Mucosa of descending colon (tissue), 3 donors: ENCODE data around the gene STK32B. TPM values are rescaled to one million over a fixed set of nuclear protein-coding genes. Genes with fewer than 3 reads are reported as not detected.

Source experiments
- ATAC-seq: fragments of 200-7000 bp; cut with Tn5 transposase; one replicate; pipeline ENCODE4 v1.9.1; 2020; ENCODE audit warnings: mild to moderate bottlenecking, moderate library complexity
- DNase-seq, 3 donors: peaks; one replicate each; pipeline ENCODE4 v3.0.0-alpha.2; 2020
- H3K36me3 ChIP-seq: fragments of 200-600 bp; one replicate; pipeline ENCODE4 v1.8.0; 2021; ENCODE audit warnings: low read depth, mild to moderate bottlenecking
- H3K4me1 ChIP-seq: fragments of 200-600 bp; one replicate; pipeline ENCODE4 v1.8.0; 2021; ENCODE audit warnings: low read depth, mild to moderate bottlenecking
- H3K4me3 ChIP-seq: fragments of 200-600 bp; one replicate; pipeline ENCODE4 v1.8.0; 2021; ENCODE audit warnings: mild to moderate bottlenecking
- H3K9me3 ChIP-seq: fragments of 200-600 bp; one replicate; pipeline ENCODE4 v1.8.0; 2021; ENCODE audit warnings: mild to moderate bottlenecking
- CTCF ChIP-seq: fragments of 200-600 bp; IDR thresholded peaks from one replicate; pipeline ENCODE4 v1.8.0; 2022; ENCODE audit warnings: antibody characterized with exemption, mild to moderate bottlenecking
- intact Hi-C, 2 donors: fragments of 100-400 bp; cut with DNase I in 1 of 2; cut with micrococcal nuclease in 1 of 2; formaldehyde crosslinking; loops; one replicate each; pipeline versions ENCODE4 v1.11.0 to v1.11.1; 2022; cut with DNase I, micrococcal nuclease
- total RNA-seq, 3 donors: library from RNA; stranded (reverse); fragmentation: NEBNext Ultra II Directional in 2 of 3; extraction: Animal tissue kit (Norgen Biotek cat#: 25700) in 2 of 3; gene quantifications; one replicate each; pipeline versions ENCODE4 v1.2.1 to v1.2.4, GENCODE V29; 2021 to 2023
- donor health status: DM: no; HTN: no; CAD: no; lungs with moderate emphysema.
- donor health status: DM: no; HTN: no; CAD: no.
- donor health status: DM: no; HTN: yes; CAD: no.

The STK32B gene
- total RNA-seq, 3 donors from 2014 or later: 0.67 to 2.2 (median 1.1) TPM

GRCh38 chr4:5444918-5445517, 393.7 kb downstream of the STK32B start:
- no peaks in the 10 kb centered on the region for H3K9me3 ChIP-seq
- no peak overlapping the region for H3K4me3 ChIP-seq
- ATAC-seq (no peak), DNase-seq (no peak)
- H3K4me1 ChIP-seq: no peaks in the 10 kb centered on the region
- H3K36me3 ChIP-seq: no peaks in the 10 kb centered on the region
- intact Hi-C loops: no loop called here
- TF ChIP-seq CTCF: no peak

- DNase-seq: no peak
- no peaks in the 10 kb centered on the region for H3K36me3 ChIP-seq
- intact Hi-C loops: no loop called here
Observed at GRCh38 chr4:5446595-5447226, 395.4 kb downstream of the STK32B start.

GRCh38 chr4:5447755-5448154, 396.5 kb downstream of the STK32B start:
- intact Hi-C loops: no loop called here
- H3K4me1 ChIP-seq: no peaks in the 10 kb centered on the region
- DNase-seq (no peak), ATAC-seq (no peak)
- H3K36me3 ChIP-seq: no peaks in the 10 kb centered on the region
- TF ChIP-seq CTCF: no peak
- no peak overlapping the region for H3K4me3 ChIP-seq
- H3K9me3 ChIP-seq: no peaks in the 10 kb centered on the region

More at GRCh38 chr4:5446595-5447226, 395.4 kb downstream of the STK32B start:
- TF ChIP-seq CTCF: no peak
- Histone ChIP-seq H3K9me3 (no peaks in the 10 kb centered on the region), H3K4me3 (no peak overlapping the region), H3K4me1 (no peaks in the 10 kb centered on the region)
- no peak for ATAC-seq

- Histone ChIP-seq H3K4me3 (no peak overlapping the region), H3K36me3 (no peaks in the 10 kb centered on the region), H3K9me3 (no peaks in the 10 kb centered on the region), H3K4me1 (no peaks in the 10 kb centered on the region)
- intact Hi-C loops: no loop called here
- no peak for TF ChIP-seq CTCF
- DNase-seq: no peak
- no peak for ATAC-seq
Observed at GRCh38 chr4:5448221-5448620, 396.9 kb downstream of the STK32B start.

GRCh38 chr4:5451243-5451642, 400.0 kb downstream of the STK32B start:
- intact Hi-C loops: no loop called here

More at GRCh38 chr4:5451243-5451642, 400.0 kb downstream of the STK32B start:
- Histone ChIP-seq H3K36me3 (no peaks in the 10 kb centered on the region), H3K4me3 (no peak overlapping the region), H3K9me3 (no peaks in the 10 kb centered on the region), H3K4me1 (no peaks in the 10 kb centered on the region)
- ATAC-seq: no peak
- DNase-seq: no peak
- no peak for TF ChIP-seq CTCF
